ENCODE measurements around the gene CHRNA4.

DNA sequence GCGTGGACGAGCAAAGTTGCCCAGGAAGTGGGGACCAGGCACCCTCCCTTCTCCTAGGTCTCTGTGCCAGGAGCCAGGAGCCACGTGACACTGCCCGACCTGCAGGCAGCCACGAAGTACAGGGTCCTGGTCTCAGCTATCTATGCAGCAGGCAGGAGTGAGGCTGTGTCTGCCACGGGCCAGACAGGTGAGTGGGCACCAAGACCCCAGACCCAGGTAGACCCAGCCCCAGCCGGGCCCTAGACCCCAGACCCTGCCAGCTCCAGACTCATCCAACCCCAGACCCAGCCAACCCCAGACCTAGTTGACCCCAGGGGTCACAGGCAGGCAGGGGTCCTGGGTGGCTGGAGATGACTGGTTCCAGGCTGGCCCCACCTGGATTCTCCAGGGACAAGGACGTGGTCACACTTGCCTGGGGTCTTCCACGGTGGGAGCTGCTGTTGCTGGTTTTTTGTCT, 47.1 kb downstream of the CHRNA4 start:
- TF ChIP-seq, protein P1, sequence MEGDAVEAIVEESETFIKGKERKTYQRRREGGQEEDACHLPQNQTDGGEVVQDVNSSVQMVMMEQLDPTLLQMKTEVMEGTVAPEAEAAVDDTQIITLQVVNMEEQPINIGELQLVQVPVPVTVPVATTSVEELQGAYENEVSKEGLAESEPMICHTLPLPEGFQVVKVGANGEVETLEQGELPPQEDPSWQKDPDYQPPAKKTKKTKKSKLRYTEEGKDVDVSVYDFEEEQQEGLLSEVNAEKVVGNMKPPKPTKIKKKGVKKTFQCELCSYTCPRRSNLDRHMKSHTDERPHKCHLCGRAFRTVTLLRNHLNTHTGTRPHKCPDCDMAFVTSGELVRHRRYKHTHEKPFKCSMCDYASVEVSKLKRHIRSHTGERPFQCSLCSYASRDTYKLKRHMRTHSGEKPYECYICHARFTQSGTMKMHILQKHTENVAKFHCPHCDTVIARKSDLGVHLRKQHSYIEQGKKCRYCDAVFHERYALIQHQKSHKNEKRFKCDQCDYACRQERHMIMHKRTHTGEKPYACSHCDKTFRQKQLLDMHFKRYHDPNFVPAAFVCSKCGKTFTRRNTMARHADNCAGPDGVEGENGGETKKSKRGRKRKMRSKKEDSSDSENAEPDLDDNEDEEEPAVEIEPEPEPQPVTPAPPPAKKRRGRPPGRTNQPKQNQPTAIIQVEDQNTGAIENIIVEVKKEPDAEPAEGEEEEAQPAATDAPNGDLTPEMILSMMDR (IDR thresholded peaks at IDR 0.05): no peak
- TF ChIP-seq POLR2A (IDR thresholded peaks at IDR 0.05): no peak
- TF ChIP-seq EP300 (IDR thresholded peaks at IDR 0.05): no peak
